HG03039 (cell line): ENCODE measurements around the gene ANKRD39.

ENCODE experiments used
- ATAC-seq: cut with Tn5 transposase; IDR thresholded peaks from one replicate; pipeline ENCODE4 v1.9.1; 2021; ENCODE audit warnings: mild to moderate bottlenecking, moderate library complexity; ENCODE audit not compliant: unreplicated experiment

Gene ANKRD39

DNA sequence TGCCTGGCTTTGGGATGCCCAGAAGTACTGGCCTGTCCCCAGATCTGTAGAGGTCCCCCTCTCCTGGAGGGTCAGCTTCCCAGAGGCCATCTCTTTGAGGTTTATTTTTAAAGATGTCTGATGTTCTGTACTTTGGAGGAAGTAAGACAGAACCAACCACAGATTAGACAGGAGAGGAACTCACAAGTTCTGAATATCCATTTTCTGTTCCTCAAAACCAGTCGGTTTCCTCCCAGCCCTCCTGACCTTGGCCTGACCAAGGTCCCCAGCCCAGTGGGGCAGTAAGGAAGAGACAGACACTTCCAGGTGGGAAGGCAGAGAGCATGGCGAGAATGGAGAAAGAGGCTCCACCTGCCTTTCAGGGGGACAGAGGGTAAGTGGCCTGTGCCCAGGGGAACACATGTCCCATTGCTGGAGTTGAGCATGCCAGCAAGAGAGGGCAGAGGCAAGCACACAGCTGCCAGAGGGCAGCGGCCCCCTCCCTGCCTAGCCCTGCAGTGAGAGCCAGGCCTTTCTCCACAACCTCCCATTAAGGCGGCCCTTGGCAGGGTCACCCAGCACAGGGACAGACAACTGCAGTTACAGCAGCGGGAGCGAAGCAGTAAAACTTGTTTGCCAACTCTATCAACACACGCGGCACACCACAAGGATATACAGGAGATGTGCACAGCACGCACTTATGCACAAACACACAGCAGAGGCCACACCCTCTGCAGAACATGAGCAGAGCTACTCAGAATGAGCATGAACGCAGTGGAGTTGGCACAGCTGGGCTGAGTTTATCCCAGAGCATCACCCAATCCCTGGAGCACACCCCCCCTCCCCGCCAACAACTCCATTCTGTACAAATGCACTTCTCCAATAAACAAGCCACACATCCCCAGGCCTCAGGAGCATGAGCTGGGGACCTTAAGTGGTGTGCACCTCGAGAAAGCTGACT is 30.5 kb upstream of the ANKRD39 start:
- no peak for ATAC-seq

GRCh38 chr2:96887493-96888012 is 29.7 kb upstream of the ANKRD39 start:
- no peak for ATAC-seq

DNA sequence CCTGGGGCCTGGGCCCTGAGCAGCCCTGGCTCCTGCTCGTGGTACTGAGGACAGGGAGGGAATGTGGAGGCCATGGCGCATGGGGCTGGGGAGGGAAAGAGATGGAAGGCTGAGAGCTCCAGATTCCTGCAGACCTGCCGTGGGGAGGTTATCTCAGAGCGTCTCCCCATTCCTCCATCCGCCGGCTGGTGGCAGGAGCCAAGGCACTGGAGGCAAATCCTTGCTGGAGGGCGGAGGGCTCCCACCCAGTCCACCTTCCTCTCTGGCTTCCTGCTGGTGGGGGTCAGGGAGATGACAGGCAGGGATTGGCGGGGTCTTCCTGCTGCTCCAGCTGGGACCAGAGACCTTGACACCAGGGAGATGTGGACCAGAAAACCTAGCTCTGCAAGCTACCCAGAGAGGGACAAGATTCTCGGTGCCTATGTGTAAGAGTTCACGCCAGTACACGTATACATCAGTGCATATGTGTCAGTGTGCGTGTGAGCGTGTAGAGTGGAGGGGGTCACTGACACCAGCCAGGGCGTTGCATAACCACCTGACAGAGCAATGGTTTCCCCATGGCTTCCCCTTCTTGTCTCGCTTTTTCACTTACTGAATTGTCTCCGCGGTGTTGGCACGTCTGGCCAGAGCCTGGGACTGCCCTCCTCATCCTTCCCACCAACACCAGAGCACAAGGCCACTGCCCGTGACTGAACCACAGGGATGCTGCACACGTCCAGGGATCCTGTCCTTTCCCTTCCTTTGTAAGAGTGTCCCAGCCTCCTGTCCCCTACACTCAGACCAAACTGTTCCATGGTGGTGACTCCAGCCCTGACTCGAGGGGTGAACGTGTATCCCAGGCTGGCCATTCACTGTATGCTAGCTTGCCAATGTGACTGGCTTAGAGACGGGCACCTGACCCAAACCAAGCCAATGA is 27.9 kb upstream of the ANKRD39 start:
- no peak for ATAC-seq

- ATAC-seq, result no peak
Measured at GRCh38 chr2:96884299-96885094, 26.7 kb upstream of the ANKRD39 start.

GRCh38 chr2:96883306-96883705 is 25.5 kb upstream of the ANKRD39 start:
- no peak for ATAC-seq

- no peak for ATAC-seq
Measured at GRCh38 chr2:96882906-96883305, 25.1 kb upstream of the ANKRD39 start.

GRCh38 chr2:96882230-96882629 is 24.4 kb upstream of the ANKRD39 start:
- ATAC-seq, result no peak

DNA sequence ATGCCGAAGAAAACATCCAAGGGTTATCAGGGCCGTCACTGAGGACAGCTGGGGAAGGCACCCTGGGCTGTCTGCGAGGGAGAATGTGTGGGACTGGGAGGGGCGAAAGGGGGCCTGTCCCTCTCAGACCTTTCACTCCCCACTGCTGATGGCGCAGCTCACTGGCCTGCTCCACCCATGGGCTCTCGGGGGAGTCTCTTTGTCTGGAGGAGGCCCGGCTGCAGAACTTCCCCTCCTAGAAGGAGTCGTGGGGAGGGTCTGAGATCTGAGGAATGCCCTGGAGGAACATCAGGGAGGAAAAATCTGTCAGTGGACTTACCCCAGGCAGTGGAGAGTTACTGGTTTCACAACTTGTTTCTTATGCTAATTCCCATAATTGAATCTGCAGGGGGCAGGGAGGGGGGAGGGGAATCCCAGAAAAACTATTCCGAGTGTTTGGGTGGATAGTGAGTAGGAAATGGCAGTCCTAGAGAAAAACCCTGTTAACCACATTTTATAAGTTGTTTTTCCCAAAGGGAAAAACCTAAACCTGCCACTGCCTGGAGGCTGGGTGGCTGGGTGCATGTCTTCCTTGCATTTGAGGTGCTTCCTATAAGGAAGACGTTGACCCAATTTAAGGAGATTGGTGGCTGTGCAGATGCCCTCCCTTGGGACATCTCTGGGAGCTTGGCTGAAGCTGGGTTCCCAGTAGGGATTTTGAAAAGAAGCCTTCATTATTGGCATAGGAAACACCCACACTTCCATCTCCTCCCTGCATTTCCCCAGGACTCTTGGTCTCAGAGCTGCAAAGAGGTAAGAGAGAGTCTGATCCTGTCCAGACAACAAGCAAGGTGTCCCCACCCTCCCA is 23.8 kb upstream of the ANKRD39 start:
- ATAC-seq, result no peak

DNA sequence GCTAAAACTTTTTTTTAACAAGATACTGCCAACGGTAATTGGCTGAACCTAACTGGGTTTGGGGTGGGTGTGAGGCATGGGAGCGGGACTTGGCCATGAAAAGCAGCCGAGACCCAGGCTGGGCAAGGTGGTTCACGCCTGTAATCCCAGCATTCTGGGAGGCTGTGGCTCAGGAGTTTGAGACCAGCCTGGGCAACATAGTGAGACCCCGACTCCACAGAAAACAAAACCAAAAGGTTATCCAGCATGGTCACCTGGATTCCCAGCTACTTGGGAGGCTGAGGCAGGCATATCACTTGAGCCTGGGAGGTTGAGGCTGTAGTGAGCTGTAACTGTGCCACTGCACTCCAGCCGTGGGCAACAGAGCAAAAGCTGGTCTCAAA is 23.1 kb upstream of the ANKRD39 start:
- ATAC-seq, result no peak

GRCh38 chr2:96879545-96880040 is 21.8 kb upstream of the ANKRD39 start:
- ATAC-seq, result no peak

- ATAC-seq, result no peak
Measured at GRCh38 chr2:96878796-96879544, 21.2 kb upstream of the ANKRD39 start.

- ATAC-seq, result no peak
Measured at GRCh38 chr2:96878171-96878570, 20.4 kb upstream of the ANKRD39 start.

- ATAC-seq, result no peak
Measured at GRCh38 chr2:96877631-96878092, 19.8 kb upstream of the ANKRD39 start.

DNA sequence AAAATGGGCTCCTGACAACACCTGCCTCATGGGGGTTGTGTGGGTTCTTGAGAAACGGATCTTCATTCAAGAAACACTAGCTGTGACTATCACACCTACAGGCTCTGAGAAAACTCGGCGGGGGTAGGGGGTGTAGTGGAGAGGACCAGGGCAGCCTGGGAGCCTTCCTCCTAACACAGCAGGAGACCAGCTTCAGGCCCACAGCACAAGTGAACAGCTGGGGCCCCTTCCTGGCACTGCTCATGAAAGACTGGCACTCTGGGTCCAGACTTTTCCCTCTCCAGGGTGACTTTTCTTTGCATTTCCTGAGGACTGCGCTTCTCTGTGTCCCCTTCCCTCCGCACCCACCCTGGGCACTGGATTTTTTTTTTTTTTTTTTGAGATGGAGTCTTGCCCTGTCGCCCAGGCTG is 19.2 kb upstream of the ANKRD39 start:
- ATAC-seq, result no peak

DNA sequence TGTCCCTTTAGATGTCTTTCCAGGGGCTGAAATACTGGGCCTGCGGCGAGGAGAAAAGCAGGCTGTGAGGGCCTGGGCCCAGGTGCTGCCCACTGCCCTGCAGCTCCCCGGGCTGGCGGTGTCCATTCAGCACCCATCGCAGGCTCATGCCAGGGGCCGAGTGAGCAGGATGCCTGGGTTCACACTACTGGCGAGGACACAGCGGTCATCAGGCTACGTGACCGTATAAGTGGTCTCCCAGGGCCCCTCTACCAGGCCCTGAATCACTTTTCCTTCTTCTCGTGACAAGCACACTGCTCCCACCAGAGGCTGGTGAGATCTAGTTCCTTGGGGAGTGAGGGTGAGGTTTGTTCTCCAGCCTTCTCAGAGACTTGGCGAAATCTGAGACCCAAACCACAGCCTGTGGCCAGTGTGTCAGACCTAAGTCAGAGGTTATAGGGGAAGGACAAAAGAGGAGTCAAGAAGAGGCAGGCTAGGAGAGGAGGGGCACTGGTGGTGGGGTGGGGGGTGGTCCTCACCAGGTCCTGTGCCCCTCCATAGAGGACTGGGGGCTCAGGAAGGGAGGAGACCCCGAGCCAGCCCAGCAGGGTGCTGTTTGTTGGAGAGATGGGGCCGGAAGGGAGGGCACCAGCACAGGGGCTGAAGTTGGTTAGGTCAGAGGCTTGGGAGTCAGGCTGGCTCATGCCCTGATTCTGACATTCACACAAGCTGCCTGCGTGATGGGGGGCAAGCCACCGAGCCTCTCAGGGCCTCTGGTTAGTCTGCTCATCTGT is 18.6 kb upstream of the ANKRD39 start:
- no peak for ATAC-seq

DNA sequence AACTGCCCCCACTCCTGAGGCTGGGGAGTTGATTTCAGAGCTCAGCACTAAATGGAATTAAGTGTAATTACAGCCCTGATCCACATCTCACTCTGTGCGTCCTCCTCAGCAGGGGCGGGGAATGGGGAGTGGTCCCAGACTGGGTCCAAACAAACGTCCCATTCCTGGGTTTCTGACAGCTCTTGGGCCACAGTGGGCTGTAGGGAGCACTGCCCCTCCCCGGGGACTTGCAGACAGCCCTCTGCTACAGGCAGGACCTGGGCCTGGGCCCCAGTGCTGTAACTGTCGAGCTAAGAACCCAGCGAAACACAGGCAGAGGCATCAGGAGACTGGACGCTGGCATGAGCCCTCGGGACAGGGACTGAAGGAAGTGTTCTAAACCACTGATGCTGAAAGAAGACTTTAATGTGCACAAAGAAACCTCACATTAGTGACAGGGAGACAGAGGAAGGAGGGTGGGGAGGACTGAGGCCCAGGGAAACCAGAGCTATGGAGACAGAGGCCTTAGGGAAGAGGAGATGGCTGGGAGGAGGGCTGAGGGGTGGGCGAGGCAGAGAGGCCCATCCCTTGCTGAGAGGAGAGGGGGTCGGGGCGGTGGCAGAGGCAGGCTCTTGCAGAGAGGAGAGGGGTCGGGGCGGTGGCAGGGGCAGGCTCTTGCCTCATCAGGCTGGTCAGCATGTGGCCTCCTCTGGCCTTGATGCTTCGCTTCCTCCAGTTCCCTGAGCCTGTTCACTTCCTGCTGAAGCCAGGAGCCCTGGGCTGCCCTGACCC is 17.9 kb upstream of the ANKRD39 start:
- ATAC-seq, result no peak

- ATAC-seq, result peak; percentile 44
Measured at GRCh38 chr2:96874198-96874831, 16.5 kb upstream of the ANKRD39 start.
